Esophagus (tissue), 2 donors: Measurements from ENCODE around the gene TOP2A. TPM values are rescaled to one million over a fixed set of nuclear protein-coding genes. Genes with fewer than 3 reads are reported as not detected.

ENCODE experiments used
- H3K27ac ChIP-seq, 2 donors: one replicate each; pipeline ENCODE4 v1.5.1; 2013; ENCODE audit warnings: low read depth in 2 of 2, mild to moderate bottlenecking in 2 of 2, inconsistent platforms in 1 of 2, low read length in 1 of 2, moderate library complexity in 1 of 2
- H3K27me3 ChIP-seq, 2 donors: one replicate each; pipeline ENCODE4 v1.6.1; 2013; ENCODE audit warnings: low read length in 2 of 2, control low read depth in 1 of 2, mild to moderate bottlenecking in 1 of 2; ENCODE audit not compliant: insufficient read depth in 2 of 2, control insufficient read depth in 1 of 2
- H3K36me3 ChIP-seq, 2 donors: one replicate each; pipeline ENCODE4 v1.6.1; 2013; ENCODE audit warnings: low read length in 1 of 2; ENCODE audit not compliant: control insufficient read depth in 2 of 2, insufficient read depth in 2 of 2
- H3K4me1 ChIP-seq, 2 donors: one replicate each; pipeline ENCODE4 v1.6.1; 2013; ENCODE audit warnings: low read length in 1 of 2; ENCODE audit not compliant: control insufficient read depth in 2 of 2, insufficient read depth in 2 of 2
- H3K4me3 ChIP-seq, 2 donors: one replicate each; pipeline ENCODE4 v1.5.1; 2013; ENCODE audit warnings: low read length in 2 of 2, mild to moderate bottlenecking in 2 of 2, low read depth in 1 of 2, moderate library complexity in 1 of 2
- H3K9me3 ChIP-seq, 2 donors: one replicate each; pipeline ENCODE4 v1.6.1; 2013; ENCODE audit warnings: mild to moderate bottlenecking in 2 of 2, low read depth in 1 of 2, low read length in 1 of 2, moderate library complexity in 1 of 2; ENCODE audit not compliant: control insufficient read depth in 2 of 2, insufficient read depth in 1 of 2
- WGBS, 2 donors: extraction: QIAGEN DNeasy Blood & Tissue Kit; methylation state at CpG; one replicate each; pipeline ENCODE4 v1.1.7; 2013; 5-methylcytosine and 5-hydroxymethylcytosine counted together
- polyA plus RNA-seq, 2 donors: library from polyadenylated mRNA; stranded (reverse); fragments of 200-250 nt; gene quantifications; one replicate each; pipeline ENCODE4 v1.2.3, GENCODE V29; 2013
- donor health status: healthy with polysubstance abuse.
- donor health status: Bipolar disorder and iron deficiency.

TOP2A gene
- polyA plus RNA-seq, 2 donors: 18.0 to 56.0 TPM

GRCh38 chr17:40355804-40356758, 61.6 kb downstream of the TOP2A start:
- Histone ChIP-seq H3K27me3 (no peaks in the 10 kb centered on the region), H3K36me3 (peaks cover 6 to 21% of the 10 kb centered on the region in 2 donors), H3K4me1 (peaks cover 5 to 6% of the 10 kb centered on the region in 2 donors), H3K9me3 (no peaks in the 10 kb centered on the region), H3K4me3 (no peak overlapping the region), H3K27ac (no peak overlapping the region)
- WGBS, 2 donors: 77 to 82% methylated on average over 29 to 33 of the region's 33 CpGs

GRCh38 chr17:40355123-40355803, 62.4 kb downstream of the TOP2A start:
- 50 to 52% methylated on average over 29 of the region's 29 CpGs for WGBS, 2 donors
- Histone ChIP-seq H3K4me1 (peaks cover 3 to 5% of the 10 kb centered on the region in 2 donors), H3K4me3 (no peak overlapping the region), H3K27ac (no peak overlapping the region), H3K27me3 (no peaks in the 10 kb centered on the region), H3K9me3 (no peaks in the 10 kb centered on the region), H3K36me3 (peaks cover 6 to 21% of the 10 kb centered on the region in 2 donors)

- Histone ChIP-seq H3K27ac (no peak overlapping the region), H3K27me3 (no peaks in the 10 kb centered on the region), H3K4me1 (peaks cover 5 to 10% of the 10 kb centered on the region in 2 donors), H3K36me3 (peaks cover 6 to 21% of the 10 kb centered on the region in 2 donors), H3K4me3 (no peak overlapping the region), H3K9me3 (no peaks in the 10 kb centered on the region)
- WGBS, 2 donors: 81% methylated on average over 30 of the region's 30 CpGs
Measured at GRCh38 chr17:40354221-40355122, 63.2 kb downstream of the TOP2A start.

GRCh38 chr17:40352779-40353394, 64.8 kb downstream of the TOP2A start:
- no peaks in the 10 kb centered on the region for H3K9me3 ChIP-seq
- H3K4me3 ChIP-seq: no peak overlapping the region
- no peaks in the 10 kb centered on the region for H3K27me3 ChIP-seq
- 78 to 80% methylated on average over 9 of the region's 9 CpGs for WGBS, 2 donors
- H3K36me3 ChIP-seq: peaks cover 6 to 24% of the 10 kb centered on the region in 2 donors
- no peak overlapping the region for H3K27ac ChIP-seq
- H3K4me1 ChIP-seq: peaks cover 12 to 25% of the 10 kb centered on the region in 2 donors

- Histone ChIP-seq H3K27me3 (no peaks in the 10 kb centered on the region), H3K36me3 (peaks cover 6 to 24% of the 10 kb centered on the region in 2 donors), H3K9me3 (no peaks in the 10 kb centered on the region), H3K4me1 (peaks cover 12 to 26% of the 10 kb centered on the region in 2 donors), H3K27ac (no peak overlapping the region), H3K4me3 (no peak overlapping the region)
- 76 to 86% methylated on average over 7 of the region's 7 CpGs for WGBS, 2 donors
Measured at GRCh38 chr17:40352237-40352778, 65.4 kb downstream of the TOP2A start.

GRCh38 chr17:40351359-40352236, 66.1 kb downstream of the TOP2A start:
- peaks cover 6 to 24% of the 10 kb centered on the region in 2 donors for H3K36me3 ChIP-seq
- H3K27me3 ChIP-seq: no peaks in the 10 kb centered on the region
- H3K4me3 ChIP-seq: no peak overlapping the region
- no peaks in the 10 kb centered on the region for H3K9me3 ChIP-seq
- H3K27ac ChIP-seq: peak overlapping the region in 1 of 2 donors; percentile 6
- 79 to 86% methylated on average over 27 of the region's 27 CpGs for WGBS, 2 donors
- peaks cover 12 to 32% of the 10 kb centered on the region in 2 donors for H3K4me1 ChIP-seq

- peak overlapping the region in 1 of 2 donors; percentile 29 for H3K27ac ChIP-seq
- peaks cover 6 to 23% of the 10 kb centered on the region in 2 donors for H3K36me3 ChIP-seq
- H3K4me1 ChIP-seq: peaks cover 12 to 34% of the 10 kb centered on the region in 2 donors
- H3K9me3 ChIP-seq: no peaks in the 10 kb centered on the region
- H3K27me3 ChIP-seq: no peaks in the 10 kb centered on the region
- no peak overlapping the region for H3K4me3 ChIP-seq
- 50 to 59% methylated on average over 16 to 17 of the region's 17 CpGs for WGBS, 2 donors
Measured at GRCh38 chr17:40350689-40351358, 66.9 kb downstream of the TOP2A start.
